ENCODE results near the gene DLGAP4.

DNA sequence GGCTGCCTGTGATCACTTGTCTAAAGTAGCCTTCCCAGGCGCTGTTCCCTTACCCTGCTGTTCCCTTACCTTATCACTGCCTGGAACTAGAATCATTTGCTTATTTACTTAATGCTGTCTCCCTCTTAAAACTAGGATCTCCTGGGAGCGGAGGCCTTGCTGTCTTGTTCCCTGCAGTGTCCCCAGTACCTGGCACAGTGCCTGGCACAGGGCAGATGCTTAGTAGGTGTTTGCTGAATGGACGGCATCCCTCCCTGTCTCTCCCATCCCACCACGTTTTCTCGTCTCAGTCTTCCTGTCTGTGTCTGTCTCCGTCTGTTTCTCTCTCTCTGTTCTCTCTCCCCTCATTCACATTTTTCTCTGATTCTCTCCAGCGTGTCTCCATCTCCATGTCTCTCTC is 135.3 kb downstream of the DLGAP4 start:
- TF ChIP-seq CTCF (conservative IDR thresholded peaks at IDR 0.05; ENCODE audit: low read depth, low read length), result no peak
- no peak for TF ChIP-seq EZH2 (IDR thresholded peaks at IDR 0.05; ENCODE audit: borderline replicate concordance, low read depth, low read length, poor library complexity, severe bottlenecking)

Data from A673 (cell line).